HG02588 (cell line): ENCODE results near the gene APOBEC3A.

ENCODE experiments used
- ATAC-seq: cut with Tn5 transposase; IDR thresholded peaks from one replicate; pipeline ENCODE4 v1.9.1; 2021; ENCODE audit warnings: mild to moderate bottlenecking, moderate library complexity; ENCODE audit not compliant: unreplicated experiment

Gene APOBEC3A

DNA sequence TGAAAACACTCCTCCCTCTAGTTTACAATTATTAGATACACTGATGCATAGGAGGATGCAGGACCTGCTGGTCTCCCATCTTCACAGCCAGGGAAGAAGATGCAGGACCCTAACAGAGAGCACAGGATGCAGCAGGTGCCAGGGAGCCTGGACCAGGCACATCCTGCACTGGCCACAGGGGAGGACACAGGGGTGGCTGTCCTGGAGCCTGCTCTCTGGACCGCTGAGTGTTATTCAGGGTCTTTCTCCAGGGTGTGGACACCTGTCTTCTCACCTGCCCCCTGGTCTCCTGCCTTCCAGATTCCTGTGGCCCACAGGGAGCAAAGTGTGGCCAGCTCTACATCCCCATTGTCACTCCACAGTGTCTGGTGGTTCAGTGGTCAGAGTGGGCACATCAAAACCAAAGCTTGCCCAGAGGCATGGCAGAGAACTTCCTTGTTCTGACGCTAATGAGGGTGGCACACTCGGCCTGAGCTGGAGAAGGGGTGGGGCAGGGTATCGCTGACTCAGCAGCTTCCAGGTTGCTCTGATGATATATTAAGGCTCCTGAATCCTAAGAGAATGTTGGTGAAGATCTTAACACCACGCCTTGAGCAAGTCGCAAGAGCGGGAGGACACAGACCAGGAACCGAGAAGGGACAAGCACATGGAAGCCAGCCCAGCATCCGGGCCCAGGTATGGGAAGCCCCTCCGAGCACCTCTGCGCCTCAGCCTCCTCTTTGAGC is at the start of gene APOBEC3A:
TSS of gene APOBEC3A (plus strand) at position 564 of the 725 bp plus-strand sequence. CDS start at position 647, 83 bp downstream.
- ATAC-seq, result no peak

DNA sequence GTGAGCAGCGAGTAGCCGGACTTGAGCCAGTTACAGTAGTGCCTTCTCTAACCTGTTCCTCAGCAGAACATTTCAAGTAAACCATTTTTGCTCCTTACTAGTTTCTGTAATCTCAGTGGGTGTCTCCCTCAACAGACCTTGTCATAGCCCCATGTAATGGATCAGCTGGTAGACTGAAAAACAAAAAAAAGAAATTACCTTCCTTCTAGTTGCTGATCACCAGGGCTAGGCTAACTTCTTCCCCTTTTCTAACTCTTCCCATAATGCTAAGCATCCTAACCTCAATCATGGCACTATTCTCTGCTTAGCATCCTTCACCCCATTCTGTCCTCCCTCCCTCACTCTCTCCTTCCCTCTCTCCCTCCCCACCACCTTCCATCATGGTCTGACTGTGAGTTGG is 49.6 kb upstream of the APOBEC3A start:
- ATAC-seq, result no peak

DNA sequence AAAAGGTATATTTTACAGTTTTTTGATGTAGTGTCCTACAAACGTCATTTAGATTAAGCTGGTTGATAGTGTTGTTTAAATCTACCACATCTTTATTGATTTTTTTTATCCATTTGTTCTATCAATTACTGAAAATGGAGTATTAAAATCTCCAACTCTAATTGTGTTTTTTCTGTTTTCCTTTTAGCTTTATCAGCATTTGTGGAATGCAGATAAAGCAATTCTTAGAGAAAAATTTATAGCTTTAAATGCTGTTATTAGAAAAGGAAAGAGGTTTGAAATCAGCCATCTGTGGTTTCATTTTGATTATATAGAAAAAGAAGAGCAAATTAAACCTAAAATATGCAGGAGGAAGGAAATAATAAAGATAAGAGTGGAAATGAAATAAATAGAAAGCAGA is 46.0 kb upstream of the APOBEC3A start:
- ATAC-seq, result no peak

DNA sequence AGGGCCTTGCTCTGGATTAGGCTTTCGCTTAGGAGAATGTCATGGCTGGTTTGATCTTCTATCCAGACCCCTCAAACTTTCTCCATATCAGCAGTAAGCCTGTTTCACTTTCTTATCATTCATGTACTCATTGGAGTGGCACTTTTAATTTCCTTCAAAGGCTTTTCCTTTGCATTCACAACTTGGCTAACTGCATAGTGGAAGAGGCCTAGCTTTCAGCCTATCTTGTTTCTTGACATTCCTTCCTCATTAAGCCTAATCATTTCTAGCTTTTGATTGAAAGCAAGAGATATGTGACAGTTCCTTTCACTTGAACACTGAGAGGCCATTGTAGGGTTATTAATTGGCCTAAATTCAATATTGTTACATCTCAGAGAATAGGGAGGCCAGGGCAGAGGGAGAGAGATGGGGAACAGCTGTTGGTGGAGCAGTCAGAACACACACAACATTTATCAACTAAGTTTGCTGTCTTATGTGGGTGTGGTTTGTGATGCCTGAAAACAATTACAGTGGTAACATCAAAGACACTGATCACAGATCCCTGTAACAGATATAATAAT is 37.7 kb upstream of the APOBEC3A start:
- no peak for ATAC-seq

DNA sequence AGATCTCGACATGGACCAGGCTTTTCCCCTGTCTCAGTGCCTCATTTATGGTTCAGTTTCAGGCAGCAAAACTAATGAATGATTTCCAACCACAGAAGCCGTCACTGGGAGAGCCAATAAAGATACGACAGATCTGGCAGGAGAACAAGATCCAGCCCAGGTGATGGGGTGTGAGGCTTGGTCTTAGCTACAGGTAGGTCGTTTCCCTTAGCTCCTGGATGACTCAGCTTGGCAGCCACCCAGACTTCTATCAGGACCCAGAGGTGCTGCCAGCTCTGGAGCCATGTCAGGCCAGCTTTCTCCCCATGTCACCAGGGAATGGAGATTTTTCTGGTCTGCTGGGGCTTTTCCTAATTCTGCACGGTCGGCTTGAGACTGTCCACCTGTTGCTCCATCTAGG is 36.3 kb upstream of the APOBEC3A start:
- no peak for ATAC-seq

DNA sequence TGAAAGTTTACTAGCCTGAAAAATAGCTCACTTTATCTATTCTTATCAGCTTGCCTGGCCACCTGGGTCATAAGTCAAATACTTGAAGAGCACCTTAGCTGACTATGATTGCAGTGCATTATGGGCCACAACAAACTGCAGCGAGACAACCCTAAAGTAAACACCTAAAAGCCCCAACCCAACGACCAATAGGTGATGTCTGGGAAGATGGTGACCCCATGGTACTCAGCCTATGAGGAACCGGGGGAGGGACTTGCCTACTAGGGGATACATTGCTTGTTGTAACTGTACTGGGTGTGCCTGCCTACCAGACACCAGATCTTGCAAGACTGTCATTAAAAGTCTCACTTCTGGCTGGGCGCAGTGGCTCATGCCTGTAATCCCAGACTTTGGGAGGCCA is 35.6 kb upstream of the APOBEC3A start:
- ATAC-seq, result no peak

DNA sequence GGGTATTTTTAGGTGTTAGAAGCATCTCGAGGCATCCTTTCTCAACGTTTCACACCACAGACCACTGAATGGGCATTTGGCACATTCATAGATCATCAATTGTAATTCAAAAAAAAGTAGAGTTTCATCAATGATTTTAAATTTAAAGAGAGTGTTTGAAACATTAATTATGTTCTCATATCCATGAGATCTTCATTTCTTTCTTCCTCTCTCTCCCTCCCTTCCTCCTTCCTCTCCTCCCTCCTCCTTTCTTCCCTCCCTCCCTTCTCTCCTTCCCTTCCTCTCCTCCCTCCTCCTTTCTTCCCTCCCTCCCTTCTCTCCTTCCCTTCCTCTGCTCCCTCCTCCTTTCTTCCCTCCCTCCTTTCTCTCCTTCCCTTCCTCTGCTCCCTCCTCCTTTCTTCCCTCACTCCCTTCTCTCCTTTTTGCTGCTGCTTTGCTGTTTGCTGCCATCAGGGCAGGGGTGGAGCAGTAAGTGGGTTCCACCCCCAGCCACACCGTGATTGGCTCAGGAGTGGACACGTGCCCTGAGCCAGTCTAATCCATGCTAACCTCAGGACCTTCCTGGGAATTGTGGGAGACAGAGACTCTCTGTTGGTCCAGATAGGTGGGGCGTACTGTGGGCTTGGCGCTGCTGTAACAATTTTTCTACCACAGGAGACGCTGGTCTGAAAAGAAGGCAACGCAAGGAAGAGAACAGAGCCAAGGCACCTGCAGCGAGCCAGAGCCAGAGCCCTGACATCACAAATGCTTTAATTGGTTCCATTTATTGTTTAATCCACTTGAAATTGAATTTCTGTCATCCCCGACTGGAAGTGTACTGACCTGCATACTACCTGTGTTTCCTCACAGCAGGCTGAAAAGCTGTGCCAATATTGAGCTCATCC is 33.7 kb upstream of the APOBEC3A start:
- no peak for ATAC-seq

DNA sequence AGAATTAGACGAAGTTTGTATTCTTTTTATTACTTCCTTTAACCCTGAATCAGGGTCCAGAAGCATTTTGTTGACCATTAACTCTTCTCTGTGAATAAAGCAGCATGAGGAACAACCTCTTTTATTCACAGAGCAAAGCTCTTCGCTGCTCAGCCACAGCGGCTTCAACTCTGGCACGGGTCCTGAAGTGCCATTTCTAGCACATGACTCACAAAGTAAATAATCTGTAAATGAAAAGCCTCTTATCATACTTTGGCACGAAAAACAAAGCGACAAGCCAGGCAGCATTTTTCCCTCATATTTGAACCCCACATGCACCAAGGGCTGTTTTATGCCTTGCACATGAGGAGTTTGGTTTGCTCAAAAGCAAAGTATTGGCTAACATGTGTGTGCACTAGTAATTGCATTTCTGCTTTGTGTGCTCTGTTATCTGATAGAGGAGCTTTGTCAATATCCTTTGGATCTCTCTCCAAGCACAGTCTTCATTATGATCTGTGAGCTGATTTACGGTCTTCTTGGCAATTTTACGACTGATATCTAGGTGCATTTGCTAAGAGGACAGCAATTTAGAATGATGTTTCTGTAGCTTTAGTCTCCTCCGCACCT is 33.0 kb upstream of the APOBEC3A start:
- ATAC-seq, result no peak

DNA sequence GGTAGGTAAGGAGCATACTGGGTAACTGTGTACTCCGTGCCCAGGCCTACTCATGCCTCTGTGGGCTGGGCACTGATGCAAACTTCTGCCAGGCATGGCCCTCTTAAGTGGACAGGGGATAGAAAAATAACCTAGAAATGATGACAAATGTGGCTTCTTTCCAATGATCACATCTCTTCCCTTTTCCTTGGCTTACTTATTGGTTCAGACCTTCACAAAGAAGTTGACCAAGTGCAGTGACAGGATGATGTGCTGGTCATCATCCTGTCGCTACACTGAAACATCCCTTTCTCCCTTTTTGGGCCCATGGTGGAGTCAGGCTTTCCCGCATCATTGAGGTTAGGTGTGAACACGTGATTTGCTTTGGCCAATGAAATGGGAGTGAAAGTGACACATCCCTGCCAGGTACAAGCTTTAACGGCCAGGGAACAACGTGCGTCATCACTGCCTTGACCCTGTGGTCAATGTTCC is 31.8 kb upstream of the APOBEC3A start:
- no peak for ATAC-seq

DNA sequence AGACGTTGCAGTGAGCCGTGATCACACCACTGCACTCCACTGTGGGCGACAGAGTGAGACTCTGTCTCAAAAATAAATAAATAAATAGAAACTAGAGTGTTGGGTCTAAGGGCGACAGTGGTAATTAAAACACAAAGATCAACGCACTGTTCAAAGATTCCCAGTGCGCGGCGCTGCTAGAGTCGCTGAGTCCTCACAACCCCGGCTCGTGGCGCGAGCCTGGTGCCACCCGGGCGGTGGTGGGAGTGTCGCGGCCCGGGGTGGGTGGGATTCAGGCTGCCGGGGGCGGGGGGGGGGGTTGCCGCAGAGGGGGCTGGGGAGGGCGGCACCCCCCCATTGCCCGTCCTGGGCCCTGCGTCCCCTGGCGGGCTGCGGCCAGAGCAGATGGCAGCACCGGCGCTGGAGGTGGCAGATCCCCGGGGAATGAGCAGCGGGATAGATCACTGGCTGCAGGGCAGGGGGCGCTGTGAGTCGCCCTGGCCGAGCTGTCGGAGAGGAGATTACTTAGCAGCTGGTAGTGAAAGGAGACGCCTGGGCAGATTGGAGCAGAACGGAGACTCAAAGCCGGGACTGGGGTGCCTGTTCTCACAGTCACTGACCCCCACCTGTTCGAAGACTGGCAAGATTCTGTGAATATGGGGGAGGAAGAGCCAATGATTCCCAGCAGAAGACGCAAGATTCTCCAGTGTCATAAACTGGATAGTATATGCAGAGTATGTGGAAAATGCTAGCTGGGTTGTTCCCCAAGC is 30.2 kb upstream of the APOBEC3A start:
- ATAC-seq, result no peak

DNA sequence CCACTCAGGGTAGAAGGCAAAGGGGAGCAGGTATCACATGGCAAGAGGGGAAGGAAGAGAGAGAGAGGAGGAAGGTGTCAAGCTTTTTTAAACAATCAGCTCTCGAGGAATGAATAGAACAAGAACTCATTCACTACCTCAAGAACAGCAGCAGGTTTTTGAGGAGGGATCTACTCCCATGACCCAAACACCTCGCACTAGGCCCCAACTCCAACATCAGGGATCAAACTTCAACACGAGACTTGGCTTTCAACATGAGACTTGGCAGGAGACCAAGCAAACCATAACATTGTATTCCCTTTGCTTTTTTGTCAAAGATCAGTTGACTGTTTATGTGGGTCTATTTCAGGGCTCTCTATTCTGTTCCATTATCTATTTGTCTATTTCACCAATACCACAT is 26.9 kb upstream of the APOBEC3A start:
- no peak for ATAC-seq

DNA sequence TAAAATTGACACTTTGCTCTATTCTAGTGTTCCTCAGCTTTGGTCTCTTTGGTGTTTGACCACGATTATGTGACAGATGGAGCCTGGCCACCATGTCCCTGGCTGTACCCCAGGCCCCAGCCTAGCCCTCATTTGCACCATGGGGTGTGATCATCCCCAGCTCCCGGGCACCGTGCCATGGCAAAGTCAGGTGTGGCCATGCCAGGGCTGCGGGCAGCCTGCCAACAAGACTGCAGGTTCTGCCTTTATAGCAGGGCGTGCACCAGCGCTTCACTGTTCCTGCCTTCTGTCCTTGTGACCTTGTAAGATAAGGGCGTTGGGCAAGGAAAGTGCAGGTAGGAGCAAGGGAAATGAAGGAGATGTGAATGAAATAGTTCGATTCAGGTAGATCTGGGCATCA is 22.4 kb upstream of the APOBEC3A start:
- no peak for ATAC-seq

DNA sequence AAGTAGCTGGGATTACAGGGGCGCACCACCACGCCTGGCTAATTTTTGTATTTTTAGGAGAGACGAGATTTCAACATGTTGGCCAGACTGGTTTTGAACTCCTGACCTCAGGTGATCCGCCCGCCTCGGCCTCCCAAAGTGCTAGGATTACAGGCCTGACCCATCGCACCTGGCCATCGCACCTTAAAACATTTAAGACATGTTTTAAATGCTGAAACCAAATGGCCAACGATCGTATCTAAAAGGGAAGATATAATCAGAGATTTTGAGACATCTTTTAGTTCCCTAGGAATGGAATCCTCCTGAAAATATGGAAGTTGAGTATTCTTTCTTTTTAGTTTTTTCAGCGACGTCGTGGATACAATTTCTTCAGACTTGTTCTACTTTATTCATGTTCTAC is 21.8 kb upstream of the APOBEC3A start:
- no peak for ATAC-seq

DNA sequence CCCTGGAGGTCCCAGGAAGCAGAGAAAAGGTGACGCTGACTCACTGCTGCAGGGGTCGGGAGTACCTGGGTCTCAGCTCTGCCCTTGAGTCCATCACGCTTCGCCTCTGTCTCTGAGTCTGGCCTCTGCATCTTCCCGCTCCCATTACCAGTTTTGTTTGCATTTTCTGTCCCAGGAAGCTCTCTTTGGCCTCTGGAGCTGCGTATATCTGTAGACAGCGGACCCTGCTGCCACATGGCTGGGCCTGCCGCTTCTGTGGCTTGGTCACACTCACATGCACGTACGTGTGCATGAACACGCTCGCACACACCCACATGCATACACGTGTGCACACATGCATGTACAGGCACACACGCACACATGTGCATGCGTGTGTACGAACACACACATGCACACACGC is 20.8 kb upstream of the APOBEC3A start:
- ATAC-seq, result no peak

DNA sequence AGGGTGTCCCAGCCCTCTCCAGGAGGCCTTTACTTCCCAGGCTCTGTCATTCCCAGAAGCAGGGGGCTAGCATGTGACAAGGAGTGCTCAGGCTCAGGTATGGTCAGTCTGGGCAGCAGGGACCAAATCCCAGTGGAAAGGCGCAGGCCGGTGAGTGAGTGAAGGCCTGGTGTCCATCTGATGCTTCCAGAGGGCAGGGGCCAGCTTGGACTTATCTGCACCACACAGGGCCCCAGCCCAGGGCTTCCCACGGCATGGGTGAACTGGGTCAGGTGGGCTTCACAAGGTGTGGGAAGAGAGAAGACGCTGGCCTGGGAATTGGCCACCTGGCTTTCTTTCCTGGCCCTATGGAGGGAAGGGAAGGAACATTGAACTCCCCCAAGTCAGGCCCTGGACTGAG is 20.4 kb upstream of the APOBEC3A start:
- no peak for ATAC-seq

DNA sequence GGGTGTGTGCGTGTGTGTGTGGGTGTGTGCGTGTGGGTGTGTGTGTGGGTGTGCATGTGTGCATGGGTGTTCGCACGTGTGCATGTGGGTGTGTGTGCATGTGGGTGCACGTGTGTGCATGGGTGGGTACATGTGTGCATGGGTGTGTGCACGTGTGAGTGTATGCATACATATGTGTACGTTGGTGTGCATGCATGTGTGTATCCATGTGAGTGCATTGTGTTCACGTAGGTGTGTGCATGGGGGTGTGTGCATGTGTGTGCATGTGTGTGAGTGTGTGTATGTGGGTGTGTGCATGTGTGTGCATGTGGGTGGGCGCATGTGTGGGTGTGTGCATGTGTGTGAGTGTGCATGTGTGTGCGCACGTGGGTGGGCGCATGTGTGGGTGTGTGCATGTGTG is 19.9 kb upstream of the APOBEC3A start:
- ATAC-seq, result no peak

DNA sequence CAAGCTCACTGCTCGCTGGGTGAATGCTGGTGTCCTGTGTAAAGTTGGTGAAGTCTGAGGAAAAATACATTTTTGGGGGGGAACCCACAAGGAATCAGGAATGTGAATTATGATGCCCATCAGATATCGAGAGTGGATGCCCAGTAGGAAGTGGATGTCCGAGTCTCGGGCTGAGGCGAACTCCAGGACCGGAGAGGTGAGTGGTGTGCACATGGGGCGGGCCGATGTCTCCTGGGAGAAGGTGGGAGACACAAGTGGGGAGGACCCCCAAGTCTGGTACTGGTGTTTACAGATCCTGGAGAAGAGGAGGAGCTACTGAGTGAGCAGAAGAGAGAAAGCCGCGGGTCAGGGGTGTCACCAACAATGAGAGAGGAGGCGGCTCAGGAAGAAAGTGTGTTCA is 19.2 kb upstream of the APOBEC3A start:
- ATAC-seq, result no peak

DNA sequence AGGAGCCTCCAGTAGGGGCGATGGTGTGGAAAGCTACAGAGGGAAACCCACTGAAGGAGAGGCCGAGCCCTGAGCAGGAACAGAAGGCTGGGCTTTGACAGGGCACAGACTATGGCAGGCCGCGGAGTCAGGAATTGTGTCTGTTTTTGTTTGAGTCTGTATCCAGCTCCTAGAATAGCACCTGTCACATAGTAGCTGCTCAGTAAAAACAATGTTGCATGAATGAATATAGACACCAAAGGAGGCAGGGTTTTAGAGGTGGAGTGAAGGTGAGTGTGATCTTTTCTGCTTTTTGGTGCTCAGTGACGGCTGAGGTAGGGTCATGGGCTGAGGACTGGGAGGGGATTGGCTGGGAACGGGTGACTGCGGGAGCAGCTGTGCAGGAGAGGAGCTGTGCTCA is 18.5 kb upstream of the APOBEC3A start:
- no peak for ATAC-seq

DNA sequence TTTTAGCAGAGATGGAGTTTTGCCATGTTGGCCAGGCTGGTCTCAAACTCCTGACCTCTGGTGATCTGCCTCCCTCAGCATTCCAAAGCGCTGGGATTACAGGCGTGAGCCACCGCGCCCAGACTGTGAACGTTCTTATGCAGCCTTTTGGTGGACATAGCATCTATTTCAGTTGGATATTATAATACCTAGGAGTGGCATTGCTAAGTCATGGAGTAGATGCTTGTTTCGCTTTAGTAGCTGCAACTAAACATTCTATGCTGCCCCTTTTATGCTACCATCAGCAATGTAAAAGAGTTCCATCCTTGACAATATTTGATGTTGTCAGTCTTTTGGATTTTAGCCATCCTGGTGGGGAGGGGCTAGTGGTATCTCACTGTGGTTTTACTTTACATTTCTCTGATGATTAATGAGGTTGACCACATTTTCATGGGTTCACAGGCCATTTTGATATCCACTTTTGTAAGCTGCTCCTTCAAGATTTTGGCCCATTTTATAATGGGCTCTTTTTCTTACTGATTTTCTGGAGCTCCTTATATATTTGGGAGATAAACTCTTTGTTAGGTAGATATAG is 16.5 kb upstream of the APOBEC3A start:
- no peak for ATAC-seq

DNA sequence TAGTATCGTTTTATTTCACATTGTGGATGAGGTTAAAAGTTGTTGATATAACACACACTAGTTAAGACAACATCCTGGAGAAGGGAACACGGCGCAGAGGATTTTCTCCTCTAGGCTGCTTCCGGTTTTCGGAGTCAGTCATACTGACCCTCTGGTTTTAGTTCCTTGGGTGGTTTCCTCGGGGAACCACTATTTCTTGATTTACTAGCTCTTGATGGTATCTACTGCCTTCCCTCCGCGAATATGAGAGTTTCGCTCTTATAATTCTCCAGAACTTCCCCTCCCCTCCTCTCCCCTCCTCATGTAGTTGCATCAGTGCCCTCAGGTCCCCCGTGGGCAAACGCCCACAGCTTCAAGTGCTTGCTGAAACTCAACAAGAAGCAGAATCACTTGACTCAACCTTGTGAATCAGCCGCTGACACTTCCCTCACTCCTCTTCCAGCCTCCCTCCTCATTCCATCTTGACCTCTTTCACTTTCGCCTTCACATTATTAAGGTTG is 15.9 kb upstream of the APOBEC3A start:
- peak; percentile 57 for ATAC-seq
